K562 (cell line): Measurements from ENCODE around the gene ZNF692. TPM values are rescaled to one million over a fixed set of nuclear protein-coding genes. Genes with fewer than 3 reads are reported as not detected.

Experiments
- CBFA2T2 ChIP-seq: fragments of 450-650 bp; conservative IDR thresholded peaks from 2 replicates; pipeline ENCODE4 v1.6.1; 2017; ENCODE audit warnings: mild to moderate bottlenecking
- E2F8 ChIP-seq: fragments of 450-650 bp; IDR thresholded peaks from 2 replicates; pipeline ENCODE4 v1.7.1; 2018; ENCODE audit warnings: mild to moderate bottlenecking, low read depth; ENCODE audit not compliant: partially characterized antibody
- FOXJ3 ChIP-seq: sonication (generic); formaldehyde crosslinking; IDR thresholded peaks from 2 replicates; pipeline ENCODE4 v1.4.0; 2020; ENCODE audit warnings: mild to moderate bottlenecking, missing genetic modification reagents
- KLF13 ChIP-seq: fragments of 450-650 bp; IDR thresholded peaks from 2 replicates; pipeline ENCODE4 v1.6.1; 2016; ENCODE audit warnings: missing genetic modification characterization, low read depth, mild to moderate bottlenecking, missing compliant biosample characterization, moderate library complexity, borderline replicate concordance
- MED1 ChIP-seq: sonication (generic); formaldehyde crosslinking; IDR thresholded peaks from 2 replicates; pipeline ENCODE4 v1.8.1; 2023; ENCODE audit warnings: missing genetic modification reagents, borderline replicate concordance
- MYNN ChIP-seq, 2 experiments: sonication (generic); formaldehyde crosslinking in 1 of 2; IDR thresholded peaks; 2 replicates each; pipeline versions ENCODE4 v1.5.0 to v1.6.1; 2016 to 2020; ENCODE audit warnings: antibody characterized with exemption in 1 of 2, missing genetic modification reagents in 1 of 2
- NCOR1 ChIP-seq: fragments of 450-650 bp; IDR thresholded peaks from 2 replicates; pipeline ENCODE4 v1.6.1; 2016; ENCODE audit warnings: mild to moderate bottlenecking, moderate library complexity
- SOX6 ChIP-seq: fragments of 450-650 bp; IDR thresholded peaks from 2 replicates; pipeline ENCODE4 v1.6.1; 2014; ENCODE audit warnings: mild to moderate bottlenecking
- SP2 ChIP-seq: IDR thresholded peaks from 2 replicates; pipeline ENCODE4 v1.6.1; 2011; ENCODE audit warnings: mild to moderate bottlenecking, low read depth, low read length, moderate library complexity; ENCODE audit not compliant: poor library complexity, severe bottlenecking; ENCODE audit errors: extremely low read depth
- SRF ChIP-seq, 2 experiments: fragments of 250-450, 450-650 bp in 1 of 2; sonication (Bioruptor Pico) in 1 of 2; sonication (generic) in 1 of 2; formaldehyde crosslinking; IDR thresholded peaks; 2 replicates each; pipeline versions ENCODE4 v1.5.0 to v1.5.1; 2020 to 2022; ENCODE audit warnings: mild to moderate bottlenecking in 1 of 2, missing genetic modification reagents in 1 of 2
- SRSF7 ChIP-seq: fragments of 200-400 bp; formaldehyde crosslinking; optimal IDR thresholded peaks from 2 replicates; pipeline ENCODE3; 2017; ENCODE audit warnings: mild to moderate bottlenecking, low read depth, low read length
- TFAP4 ChIP-seq: sonication (generic); formaldehyde crosslinking; IDR thresholded peaks from 2 replicates; pipeline ENCODE4 v1.8.0; 2022; ENCODE audit warnings: missing genetic modification reagents, mild to moderate bottlenecking, moderate library complexity, borderline replicate concordance
- TFE3 ChIP-seq: fragments of 450-650 bp; formaldehyde crosslinking; IDR thresholded peaks from 2 replicates; pipeline ENCODE4 v1.4.0; 2020; ENCODE audit warnings: mild to moderate bottlenecking, mixed read lengths
- TGIF2 ChIP-seq: sonication (generic); formaldehyde crosslinking; IDR thresholded peaks from 2 replicates; pipeline ENCODE4 v1.8.1; 2022; ENCODE audit warnings: mild to moderate bottlenecking, missing genetic modification reagents, moderate library complexity
- UBTF ChIP-seq, 2 experiments: IDR thresholded peaks; 2 replicates each; pipeline ENCODE4 v1.6.1; 2012; ENCODE audit warnings: improper control_type of control experiment in 2 of 2, low read depth in 2 of 2, low read length in 2 of 2, borderline replicate concordance in 1 of 2
- ZNF436 ChIP-seq: fragments of 250-450, 450-650 bp; sonication (Bioruptor Pico); formaldehyde crosslinking; IDR thresholded peaks from 2 replicates; pipeline ENCODE4 v1.7.0; 2020; ENCODE audit warnings: mild to moderate bottlenecking
- ZNF707 ChIP-seq: fragments of 250-450 bp; sonication (Bioruptor Pico); conservative IDR thresholded peaks from 2 replicates; pipeline ENCODE4 v1.8.0; 2022; ENCODE audit warnings: inconsistent platforms, mild to moderate bottlenecking, moderate library complexity
- polyA plus RNA-seq, 8 experiments: library from polyadenylated mRNA; depleted of rRNA in 4 of 8; stranded (reverse) in 5 of 8; unstranded in 3 of 8; fragments of >200 nt; fragmentation: Nextera tagmentation in 2 of 8; fragmentation: Illumina TruSeq in 1 of 8; extraction: Ambion mirVana in 2 of 8; extraction: Trizol in 1 of 8; gene quantifications; 2 replicates each; pipeline versions ENCODE4 v1.2.1 to v1.2.3, GENCODE V29; 2011 to 2014; ENCODE audit warnings: inconsistent platforms in 1 of 8, missing spikeins in 1 of 8
- total RNA-seq, 7 experiments: library from RNA; depleted of rRNA in 6 of 7; stranded (reverse); fragments of >200 nt in 6 of 7; fragmentation: Illumina TruSeq in 2 of 7; extraction: Trizol in 2 of 7; gene quantifications; 2 replicates each; pipeline versions ENCODE4 v1.2.1 to v1.2.3, GENCODE V29; 2011 to 2021; ENCODE audit warnings: low replicate concordance in 1 of 7

Gene ZNF692
- total and polyA plus RNA-seq, 9 of the 15 experiments (the other 6 are each of a cell fraction or from before 2014, with no cell fraction given), result 8.4 to 143 (median 55.9) TPM

- TF ChIP-seq TGIF2 (CRISPR knock-in tag), result no peak
- peak in 1 of 2 experiments; percentile 12; a peak in 1 of 4 replicates for TF ChIP-seq UBTF (IDR thresholded peaks at IDR 0.05; ENCODE audit: borderline replicate concordance in 1 of 2, low read depth in 2 of 2, low read length in 2 of 2)
- TF ChIP-seq MYNN (IDR thresholded peaks at IDR 0.05), result no peak
- no peak for TF ChIP-seq MYNN (CRISPR knock-in tag; IDR thresholded peaks at IDR 0.05)
- TF ChIP-seq FOXJ3 (CRISPR knock-in tag), result no peak
- TF ChIP-seq SRF (CRISPR knock-in tag; IDR thresholded peaks at IDR 0.05), result no peak
- no peak for TF ChIP-seq TFE3 (CRISPR knock-in tag)
- no peak for TF ChIP-seq ZNF707 (CRISPR knock-in tag)
- TF ChIP-seq SRSF7, result no peak
- TF ChIP-seq CBFA2T2, result no peak
- no peak for TF ChIP-seq MED1 (CRISPR knock-in tag)
- peak; percentile 96 for TF ChIP-seq SP2
- TF ChIP-seq TFAP4 (CRISPR knock-in tag), result peak; percentile 87
- TF ChIP-seq ZNF436, result no peak
- TF ChIP-seq NCOR1, result peak; percentile 53; the same call in 1 of the 2 replicates
- TF ChIP-seq KLF13 (tag), result peak; percentile 94
- TF ChIP-seq E2F8, result peak; percentile 83
- peak; percentile 84 for TF ChIP-seq SOX6
Measured at GRCh38 chr1:248906009-248906752, 47.3 kb upstream of the ZNF692 start, which contains the start of gene PGBD2 (continued).
